ENCODE data around the gene FNIP1.

GRCh38 chr5:131607418-131607817 lies 189.4 kb downstream of the FNIP1 start:
- TF ChIP-seq CTCF (IDR thresholded peaks at IDR 0.05; ENCODE audit: insufficient read depth, low read length, poor library complexity, severe bottlenecking) (no peak), EZH2phosphoT487 (conservative IDR thresholded peaks at IDR 0.05; ENCODE audit: low read length) (no peak)

Data from SU-DHL-6 (cell line).